GM15510 (cell line): ENCODE data around the gene TEX30.
A peak's percentile ranks its signal among the peaks of the same experiment; 100 is the strongest.

Experiments
- POLR2A ChIP-seq: IDR thresholded peaks from 3 replicates; pipeline ENCODE4 v1.6.1; 2011; ENCODE audit warnings: borderline replicate concordance; ENCODE audit not compliant: insufficient read length; ENCODE audit errors: extremely low read depth

Gene TEX30

DNA sequence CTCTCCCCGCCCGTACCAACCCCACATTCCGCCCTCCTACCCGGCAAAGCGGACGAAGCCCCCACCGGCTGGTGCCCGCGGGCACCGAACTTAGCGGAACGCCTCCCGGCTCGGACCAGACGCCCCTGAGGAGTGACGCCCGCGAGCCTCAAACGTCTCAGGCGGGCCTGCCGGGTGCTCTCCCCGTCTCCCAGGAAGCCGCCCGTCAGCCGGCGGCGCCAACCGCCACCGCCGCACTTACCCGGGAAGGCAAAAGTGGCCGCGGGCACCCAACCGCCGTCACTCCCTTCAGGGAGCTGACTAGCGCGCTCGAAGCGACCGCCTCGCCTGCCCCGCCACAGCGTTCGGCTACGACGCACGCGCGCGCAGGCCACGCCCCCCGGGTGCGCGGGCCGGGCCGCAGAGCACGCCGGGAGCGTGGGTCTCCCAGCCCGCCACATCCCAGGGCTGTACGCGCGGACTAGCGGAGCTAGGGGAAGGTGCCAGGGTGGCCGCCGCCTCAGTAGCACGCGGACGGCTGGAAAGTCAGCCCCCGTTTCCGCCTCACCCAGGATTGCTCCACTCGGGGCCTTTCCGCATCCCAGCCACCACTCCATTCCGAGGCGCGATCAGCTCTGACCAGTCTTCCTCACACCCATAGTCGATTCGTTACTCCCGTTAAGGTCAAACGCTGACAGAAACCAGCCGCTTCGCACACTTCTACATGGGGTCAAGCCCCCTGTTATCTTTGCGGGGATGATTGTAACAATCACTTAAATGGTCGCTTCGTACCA, at the start of gene TEX30:
Gene TEX30 (minus strand): TSS at position 346 of the 773 bp plus-strand sequence. CDS start 3,760 bp downstream, outside the sequence.
- peak; percentile 99 for TF ChIP-seq POLR2A

DNA sequence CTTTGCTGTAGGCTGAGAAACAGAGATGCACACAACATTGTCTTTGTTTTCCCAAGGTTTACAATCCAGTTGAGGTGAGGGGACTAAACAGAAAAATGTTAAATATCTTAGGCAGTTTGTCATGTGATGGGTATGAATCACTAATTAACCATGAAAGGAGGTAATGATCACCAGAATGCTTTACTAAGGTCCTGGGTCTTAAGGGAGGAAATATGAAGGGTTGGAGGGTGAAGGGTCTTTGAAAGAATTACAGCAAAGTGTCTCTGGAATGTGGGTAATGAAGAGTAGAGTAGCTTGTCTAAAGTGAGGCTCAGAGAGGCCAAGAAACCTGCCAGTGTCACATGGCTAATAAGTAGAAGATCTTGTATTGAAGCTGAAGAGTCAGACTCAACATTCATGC, 44.3 kb upstream of the TEX30 start:
- TF ChIP-seq POLR2A, result no peak

DNA sequence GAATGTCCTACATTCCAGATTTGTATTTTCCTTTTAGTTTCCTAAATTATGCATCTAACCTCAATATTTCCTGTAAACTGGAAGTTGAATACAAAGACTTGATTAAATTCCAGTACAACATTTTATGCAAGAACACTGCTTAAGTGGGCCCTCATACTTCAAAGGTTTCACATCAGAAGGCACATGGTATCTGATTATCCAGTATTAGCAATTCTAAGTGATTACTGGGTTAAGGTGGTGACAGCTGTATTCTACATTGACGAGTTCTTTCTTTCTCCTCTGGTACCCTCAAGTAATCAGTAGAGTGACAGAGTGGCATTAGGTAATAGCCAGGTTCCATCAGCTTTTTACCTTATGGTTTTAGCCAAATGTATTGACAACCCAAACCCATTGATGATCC, 43.7 kb upstream of the TEX30 start:
- no peak for TF ChIP-seq POLR2A

DNA sequence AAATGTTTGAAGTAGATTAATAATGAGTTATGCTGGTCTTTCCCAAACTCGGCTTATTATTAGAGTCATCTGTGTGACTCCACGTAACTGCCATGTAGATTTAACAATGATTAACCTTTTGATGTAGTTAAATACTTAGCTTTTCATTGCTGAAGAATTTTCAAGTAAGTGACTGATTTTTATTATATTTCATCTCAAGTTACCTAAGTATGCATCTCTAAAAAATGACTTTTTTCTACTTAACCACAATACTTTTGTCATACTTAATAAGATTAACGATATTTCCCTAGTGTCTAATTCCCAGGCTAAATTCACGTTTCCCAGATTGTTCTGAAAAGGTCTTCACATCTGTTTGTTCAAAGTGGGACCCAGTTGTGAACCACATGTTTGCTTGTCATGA, 43.1 kb upstream of the TEX30 start:
- no peak for TF ChIP-seq POLR2A

DNA sequence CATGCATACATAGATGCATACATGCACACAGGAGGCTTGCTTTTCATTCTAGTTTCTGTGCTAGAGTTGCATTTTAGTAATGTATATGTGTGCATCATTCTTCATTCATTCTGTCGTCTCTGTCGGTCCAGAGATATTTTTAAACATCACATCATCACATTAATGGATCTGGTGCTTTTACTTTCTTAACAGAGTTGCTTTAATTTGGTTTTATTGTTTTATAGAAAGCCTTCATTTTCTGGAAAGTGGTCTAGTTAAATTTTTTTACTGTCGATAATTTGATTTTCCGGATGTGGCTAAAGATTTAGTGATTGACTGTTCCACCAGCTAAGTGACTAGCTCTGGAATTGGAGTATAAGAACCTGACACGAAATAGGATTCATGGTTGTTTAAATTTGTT, 42.2 kb upstream of the TEX30 start:
- TF ChIP-seq POLR2A, result no peak

DNA sequence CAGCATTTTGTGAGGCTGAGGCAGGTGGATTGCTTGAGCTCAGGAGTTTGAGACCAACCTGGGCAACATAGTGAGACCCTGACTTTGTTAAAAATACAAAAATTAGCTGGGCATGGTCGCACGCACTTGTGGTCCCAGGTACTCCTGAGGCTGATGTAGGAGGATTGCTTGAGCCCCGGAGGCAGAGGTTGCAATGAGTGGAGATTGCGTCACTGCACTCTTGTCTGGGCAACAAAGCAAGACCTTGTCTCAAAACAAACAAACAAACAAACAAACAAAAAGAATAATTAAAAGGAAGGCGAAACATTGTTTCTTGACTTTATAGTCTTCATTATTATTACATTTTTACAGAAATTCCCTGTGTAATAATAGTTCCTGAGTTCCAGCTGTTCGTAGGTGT, 41.2 kb upstream of the TEX30 start:
- no peak for TF ChIP-seq POLR2A

DNA sequence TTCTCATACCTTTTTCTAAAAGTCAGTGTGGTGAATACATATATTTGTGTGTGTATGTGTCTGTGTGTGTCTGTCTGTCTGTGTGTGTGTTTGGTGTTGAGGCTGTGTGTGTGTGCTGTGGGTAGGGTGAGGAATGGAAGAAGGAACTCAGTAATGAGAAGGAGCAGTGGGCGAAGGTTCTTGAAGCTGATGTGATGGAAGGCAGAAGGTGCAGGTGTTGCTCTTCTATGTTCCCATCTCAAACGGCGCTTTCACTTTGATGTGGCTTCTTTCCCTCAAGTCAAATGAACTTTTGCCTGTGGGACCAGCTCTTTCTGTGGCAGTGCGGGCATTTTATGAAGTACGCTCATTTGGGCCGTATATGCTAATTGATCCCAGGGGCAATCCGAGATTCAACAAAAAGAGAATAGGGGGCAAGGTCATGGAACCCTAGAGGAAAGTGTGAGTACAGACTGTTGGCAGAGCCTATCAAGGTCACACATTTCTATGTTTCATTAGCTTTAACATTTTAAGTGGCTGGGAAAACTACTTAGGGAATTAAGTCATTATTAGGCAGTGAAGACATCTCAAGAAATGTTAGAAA, 40.5 kb upstream of the TEX30 start:
- no peak for TF ChIP-seq POLR2A

DNA sequence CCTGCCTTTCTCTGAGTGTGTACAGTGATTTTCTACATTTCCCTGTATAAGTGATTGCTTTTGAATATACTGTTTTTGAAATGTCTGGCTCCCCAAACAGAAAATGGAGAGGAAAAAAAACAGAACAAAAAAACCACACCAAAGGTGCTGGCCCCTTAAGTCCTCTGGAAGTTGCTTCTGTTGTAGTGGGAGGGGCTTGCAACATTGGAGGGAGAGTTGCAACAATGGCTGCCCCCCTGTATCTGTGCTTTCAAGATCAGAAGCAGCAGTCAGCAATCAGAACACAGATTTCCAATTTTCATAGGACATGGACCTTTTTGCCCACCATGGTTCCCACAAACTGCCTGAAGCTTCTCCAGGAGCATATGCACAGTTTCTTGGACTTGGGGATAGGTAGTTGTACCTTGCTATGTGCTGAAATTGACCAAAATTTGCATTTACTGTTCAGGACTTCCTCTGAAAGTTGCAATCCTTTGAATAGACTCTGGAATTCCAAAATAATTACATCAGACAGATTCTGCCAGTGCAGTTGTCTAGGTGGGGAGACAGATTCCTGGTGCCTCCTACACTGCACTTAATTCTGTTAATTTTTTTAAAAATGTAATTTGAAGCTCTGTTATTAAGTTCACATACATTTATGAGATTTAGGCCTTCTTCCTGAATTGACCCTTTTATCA, 39.2 kb upstream of the TEX30 start:
- TF ChIP-seq POLR2A, result no peak

DNA sequence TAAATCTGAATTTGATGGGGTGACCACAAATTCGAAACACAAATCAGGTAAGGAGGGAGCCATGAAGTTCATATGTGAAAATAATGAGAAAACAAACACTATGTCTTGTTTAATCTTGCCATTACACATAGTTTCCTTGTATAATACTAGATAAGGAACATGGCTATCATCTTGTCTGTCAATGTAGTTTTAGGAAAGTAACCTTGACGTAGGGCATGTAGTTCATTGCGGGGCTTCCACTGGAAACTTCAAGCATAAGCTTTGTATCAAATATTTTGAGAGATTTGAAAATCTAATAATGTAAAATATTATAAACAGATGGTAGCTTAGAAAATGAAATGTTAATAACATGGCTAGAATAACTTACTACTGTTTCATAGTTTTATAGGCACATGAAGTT, 34.1 kb upstream of the TEX30 start:
- no peak for TF ChIP-seq POLR2A

DNA sequence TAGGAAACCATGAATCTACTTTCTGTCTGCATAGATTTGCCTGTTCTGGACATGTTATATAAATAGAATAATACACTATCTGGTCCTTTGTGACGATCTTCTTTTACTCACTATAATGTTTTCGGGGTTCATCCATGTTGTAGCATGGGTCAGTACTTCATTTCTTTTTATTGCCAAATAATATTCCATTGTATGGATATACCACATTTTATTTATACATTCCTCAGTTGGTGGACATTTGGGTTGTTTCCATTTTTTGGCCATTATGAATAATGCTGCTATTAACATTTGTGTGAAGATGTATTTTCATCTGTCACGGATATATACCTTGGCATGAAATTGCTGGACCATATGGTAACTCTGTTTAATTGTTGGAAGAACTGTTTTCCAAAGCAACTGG, 32.1 kb upstream of the TEX30 start:
- TF ChIP-seq POLR2A, result no peak

DNA sequence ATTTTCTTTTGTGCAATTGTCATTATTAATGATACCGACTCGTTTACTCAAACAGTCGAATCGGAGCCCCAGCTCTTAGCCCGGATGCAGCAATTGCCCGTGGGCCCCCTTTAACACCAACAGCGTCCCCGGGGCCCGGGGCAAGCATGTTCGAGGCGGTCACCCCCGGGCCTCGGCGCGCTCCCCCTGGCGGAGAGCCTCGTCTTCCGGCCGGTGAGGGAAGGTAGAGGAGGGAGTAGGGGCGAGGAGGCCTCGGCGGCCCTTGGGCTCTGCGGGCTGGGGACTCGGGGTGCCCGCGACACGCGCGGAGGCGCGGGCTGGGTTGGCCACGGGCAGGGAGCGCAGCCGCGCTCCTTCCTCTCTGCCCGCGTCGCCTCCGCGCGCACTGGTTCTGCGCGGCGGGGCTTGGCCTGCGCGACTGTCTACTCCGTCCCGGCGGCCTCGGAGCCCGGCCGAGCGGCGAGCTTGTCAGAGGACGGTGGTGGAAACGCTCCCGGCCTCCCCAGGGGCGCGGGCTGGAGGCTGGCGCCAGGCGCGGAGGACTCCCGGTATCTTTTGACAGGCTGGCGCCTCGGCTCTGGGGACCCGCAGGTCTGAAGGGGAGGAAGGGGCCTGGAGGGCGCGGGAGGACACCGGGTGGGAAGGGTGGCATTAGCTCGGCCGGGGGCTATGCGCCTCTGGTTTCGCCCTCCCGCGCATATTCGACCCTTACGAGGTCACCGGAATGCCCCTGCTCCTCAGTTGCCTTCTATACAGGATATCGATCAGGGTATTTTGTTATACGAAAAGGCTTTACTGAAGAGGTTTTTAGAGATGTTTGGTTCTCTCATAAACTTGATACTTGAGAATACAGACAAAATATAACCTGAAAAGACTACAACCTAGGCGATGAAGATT, 26.8 kb upstream of the TEX30 start:
- peak; percentile 46 for TF ChIP-seq POLR2A

DNA sequence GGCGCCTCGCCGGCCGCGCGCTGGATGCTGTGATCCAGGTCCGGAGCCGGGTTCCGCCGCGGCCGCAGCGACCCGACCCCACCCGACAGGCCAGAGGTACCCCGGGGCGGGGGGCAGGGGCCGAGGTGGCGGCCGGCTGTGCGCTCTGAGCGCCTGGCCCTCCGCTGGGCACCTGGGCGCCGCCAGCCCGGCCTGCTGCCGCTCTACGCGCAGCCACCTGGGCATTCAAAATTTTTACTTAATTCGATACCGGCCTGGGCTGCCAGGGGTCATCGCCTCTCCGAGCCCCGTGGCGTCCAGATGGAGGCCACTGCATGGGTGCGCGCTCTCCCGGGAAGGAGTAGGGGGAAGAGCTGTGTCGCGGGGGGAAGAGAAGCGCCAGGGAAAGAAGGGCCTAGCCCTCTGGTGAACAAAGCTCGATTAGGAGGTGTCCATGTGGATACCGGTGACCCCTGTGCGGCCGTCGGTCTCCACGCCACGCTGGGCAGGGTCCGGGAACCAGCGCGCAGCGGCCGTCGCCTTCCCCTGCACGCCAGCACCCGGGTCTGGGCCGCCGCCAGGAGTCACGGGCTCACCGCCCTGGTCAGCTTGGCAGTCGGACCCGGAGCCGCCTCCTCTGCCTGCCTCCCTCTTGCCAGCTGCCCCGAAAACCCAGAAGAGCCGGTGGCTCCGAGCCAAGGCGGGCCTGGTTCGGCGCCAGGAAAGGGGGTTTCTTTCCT, 26.0 kb upstream of the TEX30 start:
- TF ChIP-seq POLR2A, result no peak

DNA sequence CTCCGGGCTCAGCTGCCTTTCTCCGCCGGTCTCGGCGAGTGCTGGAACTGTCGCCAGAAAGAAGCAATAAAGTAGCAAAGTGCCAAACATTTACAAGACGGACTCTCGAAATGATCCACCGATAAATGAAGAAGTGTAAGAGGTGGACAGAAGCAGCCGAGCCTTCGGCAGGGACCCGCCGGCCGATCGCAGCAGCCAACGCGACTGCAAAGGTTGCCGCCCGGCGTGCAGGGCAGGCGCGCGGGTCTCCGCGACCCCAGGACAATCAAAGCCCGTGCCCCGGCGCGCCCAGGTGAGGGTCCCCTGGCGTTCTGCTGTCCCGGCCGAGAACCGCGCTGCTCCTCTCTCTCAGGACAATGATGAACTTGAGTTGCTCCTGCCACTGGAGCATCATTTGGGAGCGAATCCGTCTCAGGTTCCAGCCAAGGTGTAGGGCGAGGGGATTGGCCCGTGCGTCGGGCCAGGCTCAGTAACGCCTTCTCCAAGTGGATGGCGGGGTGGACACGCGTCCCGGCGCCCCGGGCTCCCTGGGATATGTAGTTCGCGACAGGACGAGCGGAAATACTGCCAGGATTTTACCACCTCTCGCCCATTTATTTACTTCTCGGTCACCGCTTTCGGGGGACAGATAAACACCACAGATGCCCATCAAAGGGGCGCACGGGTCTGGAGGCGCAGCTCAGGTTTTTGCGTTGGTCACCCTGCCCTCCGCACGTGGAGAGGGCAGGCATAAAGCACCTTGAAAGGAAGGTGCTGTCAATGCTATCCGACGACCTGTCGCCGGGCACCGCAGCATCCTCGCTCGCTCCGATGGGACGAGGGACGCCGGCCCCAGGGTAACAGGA, 25.2 kb upstream of the TEX30 start, which contains the start of the genes BIVM and POGLUT2:
Gene BIVM (plus strand): TSS at position 539 of the 845 bp plus-strand sequence. CDS start 8,149 bp downstream, outside the sequence.
Gene POGLUT2 (minus strand): TSS at position 396 of the 845 bp plus-strand sequence. CDS start 306 bp downstream, at position 90.
- TF ChIP-seq POLR2A, result peak; percentile 51

DNA sequence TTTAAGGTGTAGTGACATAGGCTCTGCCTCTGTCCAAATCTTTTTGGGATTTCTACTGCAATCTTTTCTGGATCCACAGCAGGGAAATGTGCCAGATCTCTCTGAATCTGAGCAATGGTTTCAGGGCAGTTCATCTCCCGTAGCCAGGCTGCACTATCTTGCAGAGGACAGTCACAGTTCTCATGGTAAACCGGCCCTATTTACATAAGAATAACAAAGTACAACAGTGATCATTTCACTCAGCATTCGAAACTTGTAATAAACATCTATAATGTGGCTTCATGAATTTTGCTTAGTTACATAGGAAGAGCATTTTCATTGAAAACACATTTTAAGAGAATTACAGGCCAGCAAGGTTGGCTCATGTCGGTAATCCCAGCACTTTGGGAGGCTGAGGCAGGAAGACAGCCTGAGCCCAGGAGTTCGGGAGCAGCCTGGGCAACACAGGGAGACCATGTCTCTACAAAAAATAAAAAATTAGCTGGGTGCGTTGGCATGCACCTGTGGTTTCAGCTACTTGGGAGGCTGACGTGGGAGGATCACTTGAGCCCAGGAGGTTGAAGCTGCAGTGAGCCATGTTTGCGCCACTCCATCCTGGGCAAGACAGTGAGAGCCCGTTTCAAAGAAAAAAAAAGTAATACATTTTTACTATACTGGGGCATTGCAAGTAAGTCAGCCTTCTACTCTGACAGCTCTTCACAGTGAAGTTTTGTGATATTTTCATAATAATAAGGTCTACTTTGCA, 20.2 kb upstream of the TEX30 start:
- TF ChIP-seq POLR2A, result no peak
